HG02759 (cell line): ENCODE data around the gene TSPAN18.

Source experiments
- ATAC-seq: cut with Tn5 transposase; IDR thresholded peaks from one replicate; pipeline ENCODE4 v1.9.1; 2021; ENCODE audit warnings: mild to moderate bottlenecking, moderate library complexity; ENCODE audit not compliant: unreplicated experiment

The TSPAN18 gene

DNA sequence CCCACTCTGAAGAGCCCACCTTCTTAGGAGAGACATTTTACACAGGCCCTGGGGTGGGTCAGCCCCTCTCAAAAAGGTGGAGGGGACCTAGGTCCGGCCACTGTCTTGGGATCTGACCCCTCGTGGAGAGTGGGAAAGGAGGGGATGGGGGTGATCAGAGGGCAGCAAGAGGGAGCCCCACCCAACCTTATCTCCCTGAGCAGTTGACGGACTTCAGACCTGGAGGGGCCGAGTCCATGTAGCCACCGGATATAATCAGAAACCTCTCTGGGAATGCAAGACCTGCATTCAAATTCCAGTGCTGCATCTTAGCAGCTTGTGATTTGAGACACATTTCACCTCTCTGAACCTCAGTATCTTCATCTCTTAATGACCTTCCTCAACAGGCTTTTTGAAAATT is 179.9 kb downstream of the TSPAN18 start:
- ATAC-seq, result no peak

DNA sequence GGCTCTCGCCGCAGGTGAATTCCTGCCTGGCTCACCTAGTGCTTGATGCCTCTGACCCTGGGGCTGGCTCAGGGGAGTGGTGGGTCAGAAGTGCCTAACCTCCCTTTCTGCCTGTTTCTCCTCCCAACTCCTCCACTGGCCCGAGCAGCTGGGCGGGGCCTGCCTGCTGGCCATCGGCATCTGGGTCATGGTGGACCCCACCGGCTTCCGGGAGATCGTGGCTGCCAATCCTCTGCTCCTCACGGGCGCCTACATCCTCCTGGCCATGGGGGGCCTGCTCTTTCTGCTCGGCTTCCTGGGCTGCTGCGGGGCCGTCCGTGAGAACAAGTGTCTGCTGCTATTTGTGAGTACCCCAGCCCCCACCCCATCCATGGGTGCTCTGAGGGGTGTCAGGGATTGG is 182.8 kb downstream of the TSPAN18 start:
- ATAC-seq, result no peak

DNA sequence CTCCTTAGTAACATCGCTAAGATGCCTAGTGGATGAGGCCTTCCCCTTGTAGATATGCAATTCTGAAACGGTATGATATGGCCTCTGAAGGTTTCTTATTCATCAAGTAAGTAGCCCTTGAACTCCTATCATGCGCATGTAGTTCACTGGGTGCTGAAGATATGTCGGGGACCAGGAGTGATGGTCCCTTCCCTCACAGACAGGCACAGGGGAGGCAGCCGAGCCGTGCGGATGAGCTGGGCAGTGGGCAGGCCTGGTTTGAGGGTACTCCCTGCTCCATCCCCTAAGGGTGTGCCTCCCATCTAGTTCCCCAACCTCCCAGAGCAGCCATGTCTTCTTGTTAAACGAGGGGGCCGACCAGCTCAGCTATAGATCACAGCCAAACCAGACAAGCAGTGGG is 183.8 kb downstream of the TSPAN18 start:
- no peak for ATAC-seq

DNA sequence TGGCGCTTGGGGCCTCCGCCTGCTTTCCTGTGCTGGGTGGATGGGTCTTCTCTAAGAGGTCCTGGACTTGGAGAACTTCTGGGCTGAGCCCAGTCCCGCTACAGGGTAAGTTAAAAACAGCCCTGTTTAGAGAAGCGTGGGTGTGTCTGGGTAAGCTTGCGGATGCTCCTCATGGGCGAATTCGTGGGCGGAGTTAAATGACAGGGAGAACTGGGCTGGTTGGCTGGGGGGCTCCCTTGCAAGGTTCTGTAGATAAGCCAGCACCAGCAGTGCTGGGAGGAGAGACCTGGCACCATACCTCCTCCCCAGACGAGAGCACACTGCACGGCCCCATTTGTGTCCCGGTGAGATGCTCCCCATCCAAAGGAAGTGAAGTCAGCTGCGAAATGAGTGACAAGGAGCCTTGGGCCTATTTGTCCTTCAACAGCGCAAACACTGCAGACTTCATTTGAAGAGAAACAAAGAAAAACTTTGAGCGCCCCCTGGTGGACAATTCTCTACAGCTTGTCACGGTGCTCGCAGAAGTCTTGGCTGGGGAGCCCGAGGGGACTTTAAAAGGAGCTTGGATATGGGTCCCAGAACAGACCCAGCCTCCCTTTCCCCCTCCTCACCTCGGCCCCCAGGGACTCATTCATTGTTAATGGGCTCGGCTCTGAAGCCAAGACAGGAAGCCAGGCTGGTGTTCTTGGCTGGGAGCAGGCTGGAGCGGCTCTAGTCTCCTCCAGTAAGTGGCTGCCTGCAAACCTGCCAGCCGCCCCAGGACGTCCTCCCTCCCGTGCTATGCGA is 184.5 kb downstream of the TSPAN18 start:
- peak; percentile 61 for ATAC-seq

DNA sequence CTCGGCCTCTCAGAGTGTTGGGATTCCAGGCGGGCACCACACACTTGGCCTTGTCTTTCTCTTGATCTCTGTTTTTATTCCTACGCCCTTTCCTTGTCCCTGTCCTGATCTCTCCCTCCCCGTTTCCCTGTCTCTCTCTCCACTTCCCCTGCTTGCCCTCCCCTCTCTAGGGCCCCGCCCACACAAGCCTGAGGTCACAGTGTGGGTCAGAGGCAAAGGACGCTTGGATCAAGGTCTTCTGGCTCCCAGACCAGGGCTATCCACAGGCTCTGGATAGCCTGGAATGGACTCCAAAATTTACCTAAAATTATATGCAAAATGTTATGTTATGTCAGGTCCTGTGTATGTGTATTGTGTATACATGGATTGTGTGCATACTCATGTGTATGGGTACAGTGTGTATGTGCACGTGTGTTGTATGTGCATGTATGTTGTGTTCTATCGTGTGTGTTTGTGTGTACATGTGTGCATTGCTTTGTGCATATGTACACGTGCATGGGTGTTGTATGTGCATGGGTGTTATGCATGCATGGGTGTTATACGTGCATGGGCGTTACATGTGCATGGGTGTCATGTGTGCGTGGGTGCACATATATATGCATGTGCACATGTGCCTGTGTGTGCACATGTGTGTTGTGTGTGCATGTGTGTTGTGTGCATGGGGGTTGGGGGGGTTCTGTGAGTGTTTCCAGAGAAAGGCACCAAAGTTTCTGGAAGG is 185.7 kb downstream of the TSPAN18 start:
- no peak for ATAC-seq

DNA sequence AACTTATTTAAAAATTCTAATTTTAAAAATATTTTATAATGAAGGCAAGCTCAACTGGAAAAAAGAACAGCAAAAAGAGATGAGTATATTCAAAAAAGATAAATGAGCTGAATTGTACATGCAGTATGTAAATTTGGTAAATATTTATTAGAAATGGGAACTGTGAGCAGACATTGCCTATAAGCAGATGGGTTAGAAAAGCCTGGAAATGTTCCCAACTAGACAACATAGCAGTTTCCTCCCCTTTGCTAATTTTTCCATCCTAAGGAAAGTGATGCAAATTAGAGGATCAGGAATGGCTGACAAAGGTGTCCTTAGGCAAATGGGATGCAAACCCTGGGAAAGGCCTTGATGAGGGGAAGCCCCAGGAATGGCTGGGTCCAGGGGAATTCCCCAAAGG is 186.7 kb downstream of the TSPAN18 start:
- no peak for ATAC-seq

DNA sequence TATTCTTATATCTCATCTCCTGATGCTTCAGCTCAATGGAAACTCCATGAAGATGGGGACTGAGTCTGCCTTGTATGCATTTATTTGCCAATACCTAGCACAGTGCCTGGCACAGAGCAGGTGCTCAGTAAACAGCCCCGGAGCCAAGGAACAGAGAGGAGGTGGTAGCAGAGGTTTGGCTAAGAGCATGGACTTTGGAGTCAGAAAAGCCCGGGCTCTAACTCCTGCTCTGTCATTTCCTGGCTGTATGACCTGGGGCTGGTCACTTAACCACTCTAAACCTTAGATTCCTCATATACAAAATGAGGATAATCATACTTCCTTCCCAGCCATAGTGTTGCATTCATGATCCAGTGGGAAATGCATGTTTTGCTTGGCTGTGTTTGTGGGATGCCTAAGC is 187.3 kb downstream of the TSPAN18 start:
- no peak for ATAC-seq

DNA sequence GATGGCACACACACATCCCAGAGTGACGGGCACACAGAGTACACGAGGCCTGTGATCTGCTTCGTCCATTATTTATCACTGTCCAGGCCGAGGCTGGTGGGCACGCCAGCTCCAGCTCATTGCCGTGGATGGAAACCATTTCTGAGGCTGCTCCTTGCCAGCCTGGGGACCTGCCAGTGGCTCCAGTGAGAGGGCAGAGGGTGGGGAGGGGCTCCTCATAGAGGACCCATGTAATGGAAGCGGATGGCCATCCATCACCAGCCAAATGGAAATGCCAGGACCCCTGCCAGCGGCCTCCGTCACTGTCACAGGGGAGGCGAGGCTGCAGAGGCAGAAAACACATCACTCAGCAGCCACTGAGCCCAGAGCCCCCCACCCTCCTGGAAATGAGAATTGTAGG is 188.2 kb downstream of the TSPAN18 start:
- ATAC-seq, result no peak

DNA sequence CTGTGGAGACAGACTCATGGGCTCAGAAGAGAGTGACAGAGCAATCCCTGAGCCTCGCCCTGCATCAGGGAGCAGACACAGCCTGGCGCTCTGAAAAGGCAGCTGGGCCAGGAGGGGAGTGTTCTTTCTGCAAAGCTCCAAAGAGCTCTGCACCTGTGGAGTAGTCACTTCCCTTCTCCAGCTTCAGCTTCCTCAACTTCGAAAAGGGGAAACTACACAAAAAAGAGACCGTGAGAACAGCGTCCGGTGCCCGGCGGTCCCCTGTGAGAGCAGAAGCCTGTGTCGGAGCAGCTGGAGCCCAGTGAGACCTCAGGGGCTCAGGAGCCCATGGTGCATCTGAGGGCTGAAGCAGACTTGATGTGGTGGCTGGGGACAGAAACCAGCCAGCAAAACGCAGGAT is 188.9 kb downstream of the TSPAN18 start:
- ATAC-seq, result peak; percentile 33

DNA sequence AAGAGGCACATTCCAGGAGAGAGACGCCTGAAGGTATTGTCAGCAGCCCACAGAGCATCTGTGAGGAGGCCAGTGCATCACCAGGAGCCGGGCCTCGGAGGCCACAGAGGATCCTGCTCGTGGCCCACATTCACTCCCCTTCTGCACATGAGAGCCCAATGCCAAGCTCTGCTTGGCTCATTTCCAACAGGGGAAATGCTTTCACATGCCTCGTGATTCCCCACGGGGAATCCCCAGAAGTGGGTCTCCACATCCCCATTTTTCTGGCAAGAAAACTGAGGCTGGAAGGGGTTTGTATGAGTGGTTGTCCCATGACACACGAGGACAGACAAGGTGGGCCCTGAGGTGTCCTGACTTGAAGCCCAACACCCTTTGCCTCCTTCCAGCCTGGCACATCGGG is 189.6 kb downstream of the TSPAN18 start:
- no peak for ATAC-seq

DNA sequence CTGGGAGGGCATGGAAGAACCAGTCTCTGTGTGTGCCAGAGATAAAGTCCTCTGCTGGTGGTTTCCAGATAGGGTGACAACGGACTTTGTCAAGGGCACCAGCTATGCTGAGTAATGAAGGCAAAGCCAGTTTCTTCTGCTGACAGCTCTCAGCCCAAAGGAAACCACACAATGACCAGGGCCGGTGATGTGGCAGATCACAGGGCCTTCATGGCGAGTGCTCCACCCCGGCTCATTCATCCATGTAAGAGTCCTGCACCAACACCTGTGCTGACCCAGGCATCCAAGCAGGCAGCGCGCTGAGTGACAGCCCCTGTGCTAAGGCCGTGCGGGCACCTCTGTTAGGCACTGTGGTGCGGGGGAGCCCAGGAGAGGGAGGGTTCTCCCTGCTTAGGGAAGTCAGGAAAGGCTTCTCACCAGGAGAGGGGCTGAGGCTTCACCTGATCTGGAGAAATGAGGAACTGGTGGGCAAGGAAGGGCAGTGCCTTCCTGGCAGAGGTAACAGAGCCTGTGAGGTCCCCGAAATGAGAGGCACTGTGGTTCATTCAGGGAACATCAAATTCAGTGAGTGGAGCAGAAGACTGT is 190.1 kb downstream of the TSPAN18 start:
- peak; percentile 53 for ATAC-seq

DNA sequence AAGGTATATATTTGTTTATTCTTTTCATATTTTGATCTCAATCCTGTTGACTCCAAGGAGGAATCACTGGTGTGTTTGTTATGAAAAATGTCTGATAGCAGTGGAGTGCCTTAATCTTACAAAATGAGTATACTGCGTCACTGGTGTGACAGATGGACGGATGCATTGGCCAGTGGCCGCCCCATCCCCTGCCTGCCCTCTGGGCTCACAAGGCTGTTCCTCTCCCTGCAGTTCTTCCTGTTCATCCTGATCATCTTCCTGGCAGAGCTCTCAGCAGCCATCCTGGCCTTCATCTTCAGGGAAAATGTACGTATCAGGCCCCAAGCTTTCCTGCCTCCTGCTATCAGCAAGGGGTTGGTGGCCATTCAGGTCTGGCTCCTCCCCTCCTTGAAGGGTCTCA is 191.0 kb downstream of the TSPAN18 start:
- no peak for ATAC-seq

DNA sequence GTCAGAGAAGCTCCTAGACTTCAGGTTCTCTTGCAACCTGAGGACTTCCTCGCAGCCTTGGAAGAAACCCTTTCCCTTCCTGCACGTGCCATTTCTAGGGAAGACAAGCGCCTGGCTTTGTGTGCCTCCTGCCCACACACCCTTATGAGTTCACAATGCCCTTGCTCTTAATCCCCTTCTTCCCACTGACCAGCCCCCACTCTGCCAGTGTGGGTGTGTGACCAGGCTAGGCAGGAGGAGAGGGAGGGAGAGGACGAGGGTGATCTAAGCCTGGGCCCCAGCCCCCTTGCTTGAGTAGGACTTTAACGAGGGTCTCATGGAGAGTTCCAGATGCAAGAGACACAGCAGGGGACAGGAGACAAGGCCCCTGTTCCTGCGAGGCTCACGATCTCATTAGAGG is 193.7 kb downstream of the TSPAN18 start:
- no peak for ATAC-seq

DNA sequence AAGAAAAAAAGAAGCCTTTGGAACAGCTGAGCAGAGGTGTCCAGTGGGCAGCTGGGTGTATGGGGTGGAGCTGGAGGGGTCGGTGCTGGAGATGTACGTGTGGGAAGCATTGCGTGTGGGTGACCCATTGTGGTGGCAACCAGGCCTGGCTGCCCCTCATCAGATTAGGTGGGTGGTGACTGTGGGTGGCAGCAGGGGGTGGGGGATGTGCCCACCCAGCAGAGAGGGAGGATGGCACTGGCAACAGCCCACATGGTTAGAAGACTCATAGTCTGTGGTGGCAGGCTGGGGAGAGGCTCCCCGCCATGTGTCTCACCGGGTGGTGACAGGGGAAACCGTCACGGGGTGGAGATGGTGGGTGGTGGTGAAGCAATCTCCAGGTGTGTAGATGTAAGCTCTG is 196.4 kb downstream of the TSPAN18 start:
- no peak for ATAC-seq

DNA sequence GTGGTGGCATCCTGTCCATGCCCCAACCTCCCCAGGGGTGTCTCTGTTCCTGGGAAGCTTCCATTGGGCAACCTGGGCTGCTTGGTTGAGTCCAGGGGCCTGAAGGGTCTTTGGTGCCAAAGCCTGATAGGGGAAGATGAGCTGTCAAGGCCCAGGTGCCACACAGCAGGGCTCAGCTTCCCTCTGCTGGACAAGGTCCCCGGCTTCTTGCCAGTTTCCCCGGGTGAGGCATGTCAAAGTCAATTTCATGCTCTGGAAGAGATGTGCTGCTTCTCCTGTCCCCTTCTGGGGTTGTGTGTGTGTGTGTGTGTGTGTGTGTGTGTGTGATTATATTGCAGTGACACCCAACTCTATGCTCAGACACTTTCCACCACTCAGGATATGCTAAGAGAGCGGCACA is 197.0 kb downstream of the TSPAN18 start:
- no peak for ATAC-seq

DNA sequence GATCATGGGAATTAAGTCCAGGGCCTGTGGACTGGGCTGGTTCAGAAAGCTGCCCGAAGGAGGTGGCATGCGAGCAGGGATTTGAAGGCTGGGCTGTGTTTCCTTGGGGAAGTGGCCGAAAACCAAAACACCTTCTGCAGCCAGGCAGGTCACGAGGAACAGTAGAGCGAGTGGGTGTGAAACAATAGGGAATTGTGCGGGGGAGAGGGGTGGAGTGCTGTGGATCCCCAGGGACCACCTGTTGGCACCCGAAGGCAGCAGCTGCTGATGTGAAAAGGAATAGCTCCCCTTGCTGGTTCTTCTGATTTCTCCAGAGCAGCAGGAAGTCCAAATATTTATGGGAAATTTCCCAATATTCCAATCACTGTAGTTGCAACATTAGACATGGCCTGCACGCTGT is 199.3 kb downstream of the TSPAN18 start:
- no peak for ATAC-seq

DNA sequence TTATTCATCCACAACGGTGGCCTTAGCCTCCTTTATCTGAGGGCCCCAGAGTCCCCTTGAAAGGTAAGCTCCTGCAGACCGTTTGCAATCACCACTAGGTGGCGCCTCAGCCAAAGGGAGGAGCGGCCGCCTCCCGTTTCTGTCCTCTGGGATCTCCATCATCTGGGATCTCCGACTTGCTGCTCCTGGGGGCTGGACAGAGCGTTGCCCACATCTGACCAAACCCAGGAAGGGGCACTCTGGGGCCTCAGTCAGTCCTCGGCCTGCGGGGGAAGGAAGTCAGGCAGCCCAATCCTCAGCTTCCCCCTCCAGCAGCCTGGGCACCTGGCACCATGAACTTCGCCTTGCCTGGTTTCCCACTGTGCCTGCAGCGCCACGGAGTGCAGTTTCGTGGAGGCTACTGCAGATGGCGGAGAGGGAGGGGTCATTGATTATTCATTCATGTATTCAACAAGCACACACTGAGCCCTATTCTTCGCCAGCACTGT is 200.5 kb downstream of the TSPAN18 start:
- no peak for ATAC-seq

DNA sequence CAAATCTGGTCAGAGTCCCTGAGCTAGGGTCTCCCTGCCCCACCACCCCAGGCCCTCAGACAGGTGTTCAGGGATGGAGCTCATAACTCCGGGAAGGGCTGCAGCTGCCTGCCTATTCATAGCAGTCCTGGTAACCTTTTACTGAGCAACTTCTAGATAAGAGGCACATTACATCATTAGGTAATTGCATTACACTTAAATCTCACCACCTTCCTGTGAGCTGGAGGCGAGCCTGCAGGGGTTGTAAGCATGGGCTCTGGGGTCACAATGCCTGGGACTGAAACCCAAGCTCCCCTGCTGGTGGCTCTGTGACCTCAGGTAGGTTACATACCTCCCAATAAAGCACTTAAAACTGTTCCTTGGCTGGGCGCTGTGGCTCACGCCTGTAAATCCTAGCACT is 201.4 kb downstream of the TSPAN18 start:
- no peak for ATAC-seq

DNA sequence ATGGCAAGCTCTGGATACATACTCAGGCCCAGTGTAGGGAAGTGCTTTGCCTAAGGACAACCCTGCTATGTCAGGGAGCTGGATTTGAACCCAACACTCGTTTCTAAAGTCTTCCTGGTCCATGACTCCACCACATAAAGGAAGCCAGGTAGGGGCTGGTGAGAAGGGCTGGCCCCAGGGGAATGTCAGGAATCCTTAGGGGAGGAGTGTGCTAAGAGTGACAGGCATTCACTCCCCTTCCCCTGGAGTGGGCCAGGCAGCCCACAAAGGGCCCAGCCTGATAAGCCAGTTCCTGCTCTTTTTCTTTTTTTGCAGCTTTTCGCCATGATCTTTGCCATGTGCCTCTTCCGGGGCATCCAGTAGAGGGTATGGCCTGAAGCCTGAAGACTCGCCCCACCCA is 202.1 kb downstream of the TSPAN18 start:
- no peak for ATAC-seq

DNA sequence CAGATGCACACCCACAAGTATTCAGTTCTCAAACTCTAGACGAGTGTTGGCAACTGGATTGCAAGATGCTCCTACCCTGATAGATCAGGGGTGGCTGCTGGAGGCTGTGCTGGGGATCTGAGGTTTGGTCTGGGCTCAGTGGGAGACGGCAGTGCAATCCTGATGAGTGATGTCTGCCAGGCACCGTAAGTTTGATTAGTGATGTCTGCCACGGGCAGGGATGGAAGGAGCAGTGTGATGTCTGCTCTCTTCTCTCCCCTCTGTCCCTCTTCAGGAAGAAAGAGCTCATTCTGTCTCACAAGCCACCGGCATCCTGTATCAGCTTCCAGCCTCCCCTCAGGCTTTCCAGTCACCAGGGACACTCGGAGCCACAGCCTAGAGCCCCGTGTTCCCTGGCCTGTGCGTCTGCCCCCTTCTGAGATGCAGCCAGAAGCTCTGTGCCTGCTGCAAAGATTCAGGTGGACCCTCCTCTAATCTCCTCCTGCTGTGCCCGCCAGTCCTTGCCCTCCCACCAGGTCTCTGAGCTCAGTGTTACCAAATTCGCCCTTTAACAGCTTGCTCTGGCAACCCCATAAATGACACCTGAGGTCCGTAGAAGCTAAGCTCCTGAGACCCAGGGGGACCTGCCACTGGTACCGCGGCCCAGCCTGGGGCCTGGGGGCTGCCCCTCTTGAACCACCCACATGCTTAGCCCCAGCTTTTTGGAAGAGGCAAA is 204.0 kb downstream of the TSPAN18 start:
- no peak for ATAC-seq

DNA sequence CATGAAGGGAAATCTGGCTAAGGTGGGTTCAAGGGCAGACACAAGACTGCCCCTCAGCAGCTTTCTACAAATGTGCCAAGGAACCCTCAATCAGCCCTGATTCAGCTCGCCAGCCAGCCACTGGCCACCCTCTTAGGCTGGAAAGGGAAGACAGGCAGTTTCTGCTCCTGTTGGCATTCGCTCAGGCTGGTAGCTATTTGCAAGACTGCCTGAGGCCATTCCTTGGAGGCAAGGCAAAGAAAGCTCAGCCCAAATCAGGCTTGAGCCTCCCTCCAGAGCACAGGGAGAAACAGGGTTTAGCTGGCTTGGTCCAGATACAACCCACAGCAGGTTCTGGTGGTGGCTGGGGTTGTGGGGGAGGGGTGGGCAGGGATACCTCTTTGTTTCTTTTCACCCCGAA is 204.7 kb downstream of the TSPAN18 start:
- no peak for ATAC-seq
